Effector CD8-positive, alpha-beta T cell (primary cell): Measurements from ENCODE around the gene C19orf67.

Experiments
- DNase-seq: peaks from one replicate; lab custom pipeline; 2025; lab: John Stamatoyannopoulos, UW
- total RNA-seq, 4 experiments: gene quantifications; one replicate each; lab custom pipeline; 2026; lab: John Stamatoyannopoulos, UW

Gene C19orf67
- total RNA-seq: 0 to 0.44 (median 0.15) reads per million in 4 experiments

GRCh38 chr19:14085309-14085995, at the start of gene C19orf67:
C19orf67 (minus strand) TSS chr19:14085783; CDS start chr19:14085627, 156 bp downstream.
- no peak for DNase-seq

GRCh38 chr19:14135355-14135754, 49.8 kb upstream of the C19orf67 start:
- DNase-seq: no peak

GRCh38 chr19:14127929-14128509, 42.4 kb upstream of the C19orf67 start:
- DNase-seq: no peak

- DNase-seq: no peak
Observed at GRCh38 chr19:14127176-14127575, 41.6 kb upstream of the C19orf67 start.

GRCh38 chr19:14122924-14123323, 37.3 kb upstream of the C19orf67 start:
- no peak for DNase-seq

- no peak for DNase-seq
Observed at GRCh38 chr19:14120497-14120780, 34.9 kb upstream of the C19orf67 start.

GRCh38 chr19:14119644-14120496, 34.3 kb upstream of the C19orf67 start:
- DNase-seq: no peak

GRCh38 chr19:14119146-14119545, 33.6 kb upstream of the C19orf67 start:
- no peak for DNase-seq

GRCh38 chr19:14118165-14119051, 32.8 kb upstream of the C19orf67 start:
- peak; percentile 48 for DNase-seq

- peak; percentile 97 for DNase-seq
Observed at GRCh38 chr19:14117668-14118164, 32.1 kb upstream of the C19orf67 start, which contains the start of gene PRKACA. PRKACA (minus strand) TSS chr19:14117762; CDS start chr19:14117547, 215 bp downstream.

- DNase-seq: peak; percentile 18
Observed at GRCh38 chr19:14116918-14117578, 31.5 kb upstream of the C19orf67 start.

- no peak for DNase-seq
Observed at GRCh38 chr19:14116525-14116917, 30.9 kb upstream of the C19orf67 start.

GRCh38 chr19:14115756-14116155, 30.2 kb upstream of the C19orf67 start:
- no peak for DNase-seq

- DNase-seq: peak; percentile 11
Observed at GRCh38 chr19:14114854-14115253, 29.3 kb upstream of the C19orf67 start.

- DNase-seq: no peak
Observed at GRCh38 chr19:14114439-14114838, 28.9 kb upstream of the C19orf67 start.

- DNase-seq: peak; percentile 44
Observed at GRCh38 chr19:14113762-14114414, 28.3 kb upstream of the C19orf67 start.

- no peak for DNase-seq
Observed at GRCh38 chr19:14112809-14113385, 27.3 kb upstream of the C19orf67 start.

- no peak for DNase-seq
Observed at GRCh38 chr19:14112051-14112808, 26.6 kb upstream of the C19orf67 start.

GRCh38 chr19:14111486-14111885, 25.9 kb upstream of the C19orf67 start:
- no peak for DNase-seq
